Upper lobe of left lung (tissue), 6 donors: ENCODE results near the gene MRGPRF. TPM values are rescaled to one million over a fixed set of nuclear protein-coding genes. Genes with fewer than 3 reads are reported as not detected.
A peak's percentile ranks its signal among the peaks of the same experiment; 100 is the strongest.
"Not testable (repeated sequence)": the region's sequence is repeated elsewhere in the genome, so short reads cannot be mapped to it uniquely, and the experiment has no call there.

Experiments
- ATAC-seq, 2 donors: fragments of 200-7000 bp; cut with Tn5 transposase; one replicate each; pipeline ENCODE4 v1.9.1; 2022; ENCODE audit warnings: mild to moderate bottlenecking in 2 of 2, moderate library complexity in 2 of 2; ENCODE audit not compliant: low FRiP score in 2 of 2
- DNase-seq, 2 donors: peaks; one replicate each; pipeline ENCODE4 v3.0.0-alpha.2; 2019 to 2020
- H3K27ac ChIP-seq, 4 donors: fragments of 200-600 bp; sonication (generic); one replicate each; pipeline ENCODE4 v1.5.1; 2016 to 2019
- H3K27me3 ChIP-seq, 4 donors: fragments of 200-600 bp; sonication (generic); one replicate each; pipeline ENCODE4 v1.5.1; 2017 to 2019
- H3K36me3 ChIP-seq, 4 donors: fragments of 200-600 bp; sonication (generic); one replicate each; pipeline ENCODE4 v1.5.1; 2016 to 2019
- H3K4me1 ChIP-seq, 4 donors: fragments of 200-600 bp; sonication (generic); one replicate each; pipeline ENCODE4 v1.5.1; 2018 to 2019
- H3K4me3 ChIP-seq, 4 donors: fragments of 200-600 bp; sonication (generic); one replicate each; pipeline ENCODE4 v1.5.1; 2017 to 2019; ENCODE audit warnings: mild to moderate bottlenecking in 2 of 4, moderate library complexity in 1 of 4
- H3K9me3 ChIP-seq, 4 donors: fragments of 200-600 bp; sonication (generic); one replicate each; pipeline ENCODE4 v1.5.1; 2018 to 2019
- CTCF ChIP-seq, 6 experiments: fragments of 450-650 bp in 4 of 6; fragments of 200-600 bp in 2 of 6; sonication (generic) in 2 of 6; IDR thresholded peaks; one replicate each; pipeline ENCODE4 v1.5.1; 2016 to 2019; ENCODE audit warnings: antibody characterized with exemption in 6 of 6
- EP300 ChIP-seq, 4 donors: sonication (generic); formaldehyde crosslinking; IDR thresholded peaks; one replicate each; pipeline ENCODE4 v1.5.1; 2017; ENCODE audit warnings: antibody characterized with exemption in 4 of 4, control low read depth in 2 of 4
- POLR2A ChIP-seq, 4 donors: fragments of 450-650 bp; IDR thresholded peaks; one replicate each; pipeline ENCODE4 v1.5.1; 2016 to 2017; ENCODE audit warnings: antibody characterized with exemption in 4 of 4, mild to moderate bottlenecking in 2 of 4
- POLR2AphosphoS5 ChIP-seq, 2 donors: sonication (generic); formaldehyde crosslinking; IDR thresholded peaks; one replicate each; pipeline ENCODE4 v1.5.1; 2017; ENCODE audit warnings: antibody characterized with exemption in 2 of 2
- whole genome bisulfite sequencing, 2 donors: methylation state at CpG; one replicate each; pipeline ENCODE4 v1.1.5; 2017 to 2018; 5-methylcytosine and 5-hydroxymethylcytosine counted together
- total RNA-seq, 6 donors: library from RNA; depleted of rRNA in 4 of 6; stranded (reverse); fragments of >200 nt in 4 of 6; gene quantifications; one replicate each; pipeline versions ENCODE4 v1.1.0 to v1.2.1, GENCODE V29; 2016 to 2021
- donor health status: DM: no; HTN: no; CAD: no; lungs with moderate emphysema.
- donor health status: DM: no; HTN: yes; CAD: no; lungs with severe emphysema.

MRGPRF gene
- total RNA-seq, 6 donors from 2014 or later: 3.0 to 16.2 (median 10.7) TPM

- WGBS, 2 donors: 80 to 82% methylated on average over 5 of the region's 5 CpGs
- no peak for DNase-seq
These were observed 12.7 kb downstream of the MRGPRF start for GRCh38 chr11:69000391-69000790.

GRCh38 chr11:68999748-69000355, 13.2 kb downstream of the MRGPRF start:
- 88 to 89% methylated on average over 12 of the region's 12 CpGs for WGBS, 2 donors
- not testable (repeated sequence) for H3K27me3 ChIP-seq, DNase-seq, H3K4me3 ChIP-seq, H3K9me3 ChIP-seq, H3K36me3 ChIP-seq, ATAC-seq
- H3K4me1 ChIP-seq: peaks cover 5 to 18% (median 7%) of the 10 kb centered on the region in 4 donors
- peak overlapping the region; percentile 23 to 71 (median 63) for H3K27ac ChIP-seq

More at GRCh38 chr11:69000391-69000790, 12.7 kb downstream of the MRGPRF start:
- Histone ChIP-seq H3K4me1 (peaks cover 5 to 18% (median 7%) of the 10 kb centered on the region in 4 donors), H3K27ac (peak overlapping the region; percentile 23 to 71 (median 63)), H3K9me3 (no peaks in the 10 kb centered on the region), H3K36me3 (peaks cover 0 to 6% (median 0%) of the 10 kb centered on the region in 4 donors), H3K27me3 (no peaks in the 10 kb centered on the region), H3K4me3 (no peak overlapping the region)
- TF ChIP-seq POLR2AphosphoS5 (IDR thresholded peaks at IDR 0.05) (no peak), EP300 (IDR thresholded peaks at IDR 0.05) (no peak), CTCF (IDR thresholded peaks at IDR 0.05) (no peak), POLR2A (IDR thresholded peaks at IDR 0.05) (no peak)
- no peak for ATAC-seq

- no peak for ATAC-seq
- H3K9me3 ChIP-seq: no peaks in the 10 kb centered on the region
- H3K4me1 ChIP-seq: peaks cover 5 to 18% (median 7%) of the 10 kb centered on the region in 4 donors
- DNase-seq: no peak
- no peak for TF ChIP-seq CTCF (IDR thresholded peaks at IDR 0.05)
- no peak for TF ChIP-seq POLR2A (IDR thresholded peaks at IDR 0.05)
- TF ChIP-seq EP300 (IDR thresholded peaks at IDR 0.05): no peak
- no peak for TF ChIP-seq POLR2AphosphoS5 (IDR thresholded peaks at IDR 0.05)
- H3K4me3 ChIP-seq: no peak overlapping the region
- no peaks in the 10 kb centered on the region for H3K27me3 ChIP-seq
- no peaks in the 10 kb centered on the region for H3K36me3 ChIP-seq
- whole genome bisulfite sequencing, 2 donors: 86 to 90% methylated on average over 8 of the region's 8 CpGs
- peak overlapping the region in 1 of 4 donors; percentile 61 for H3K27ac ChIP-seq
These were observed 13.8 kb downstream of the MRGPRF start for GRCh38 chr11:68999093-68999747.

- WGBS, 2 donors: 21 to 36% methylated on average over 9 to 13 of the region's 13 CpGs
- DNase-seq (no peak), ATAC-seq (no peak)
- H3K4me1 ChIP-seq: peaks cover 5 to 18% (median 7%) of the 10 kb centered on the region in 4 donors
- no peaks in the 10 kb centered on the region for H3K27me3 ChIP-seq
- TF ChIP-seq POLR2AphosphoS5 (IDR thresholded peaks at IDR 0.05) (no peak), CTCF (IDR thresholded peaks at IDR 0.05) (no peak), POLR2A (IDR thresholded peaks at IDR 0.05) (no peak), EP300 (IDR thresholded peaks at IDR 0.05) (no peak)
- no peak overlapping the region for H3K4me3 ChIP-seq
- no peaks in the 10 kb centered on the region for H3K9me3 ChIP-seq
- no peaks in the 10 kb centered on the region for H3K36me3 ChIP-seq
- H3K27ac ChIP-seq: no peak overlapping the region
These were observed 14.6 kb downstream of the MRGPRF start for GRCh38 chr11:68998390-68998911.

- H3K27ac ChIP-seq: no peak overlapping the region
- H3K36me3 ChIP-seq: no peaks in the 10 kb centered on the region
- DNase-seq (no peak), ATAC-seq (no peak)
- H3K4me1 ChIP-seq: peaks cover 5 to 18% (median 7%) of the 10 kb centered on the region in 4 donors
- no peaks in the 10 kb centered on the region for H3K27me3 ChIP-seq
- H3K9me3 ChIP-seq: no peaks in the 10 kb centered on the region
- TF ChIP-seq EP300 (IDR thresholded peaks at IDR 0.05) (no peak), CTCF (IDR thresholded peaks at IDR 0.05) (no peak), POLR2A (IDR thresholded peaks at IDR 0.05) (no peak), POLR2AphosphoS5 (IDR thresholded peaks at IDR 0.05) (no peak)
- H3K4me3 ChIP-seq: no peak overlapping the region
These were observed 15.1 kb downstream of the MRGPRF start for GRCh38 chr11:68997995-68998348.
